GM12864 (cell line): Measurements from ENCODE around the gene SFT2D1.

Source experiments
- DNase-seq: peaks from one replicate; pipeline ENCODE4 v3.0.0-alpha.2; 2011; ENCODE audit warnings: low read depth
- H3K4me3 ChIP-seq: 2 replicates; pipeline ENCODE4 v1.5.1; 2011; ENCODE audit warnings: mild to moderate bottlenecking, low read depth, low read length, control low read depth
- TF ChIP-seq, protein P1 (sequence below): IDR thresholded peaks from 2 replicates; pipeline ENCODE4 v1.5.1; 2011; ENCODE audit warnings: low read depth, mild to moderate bottlenecking, moderate library complexity, low read length, control low read depth, inconsistent platforms; ENCODE audit errors: missing control alignments

The SFT2D1 gene

DNA sequence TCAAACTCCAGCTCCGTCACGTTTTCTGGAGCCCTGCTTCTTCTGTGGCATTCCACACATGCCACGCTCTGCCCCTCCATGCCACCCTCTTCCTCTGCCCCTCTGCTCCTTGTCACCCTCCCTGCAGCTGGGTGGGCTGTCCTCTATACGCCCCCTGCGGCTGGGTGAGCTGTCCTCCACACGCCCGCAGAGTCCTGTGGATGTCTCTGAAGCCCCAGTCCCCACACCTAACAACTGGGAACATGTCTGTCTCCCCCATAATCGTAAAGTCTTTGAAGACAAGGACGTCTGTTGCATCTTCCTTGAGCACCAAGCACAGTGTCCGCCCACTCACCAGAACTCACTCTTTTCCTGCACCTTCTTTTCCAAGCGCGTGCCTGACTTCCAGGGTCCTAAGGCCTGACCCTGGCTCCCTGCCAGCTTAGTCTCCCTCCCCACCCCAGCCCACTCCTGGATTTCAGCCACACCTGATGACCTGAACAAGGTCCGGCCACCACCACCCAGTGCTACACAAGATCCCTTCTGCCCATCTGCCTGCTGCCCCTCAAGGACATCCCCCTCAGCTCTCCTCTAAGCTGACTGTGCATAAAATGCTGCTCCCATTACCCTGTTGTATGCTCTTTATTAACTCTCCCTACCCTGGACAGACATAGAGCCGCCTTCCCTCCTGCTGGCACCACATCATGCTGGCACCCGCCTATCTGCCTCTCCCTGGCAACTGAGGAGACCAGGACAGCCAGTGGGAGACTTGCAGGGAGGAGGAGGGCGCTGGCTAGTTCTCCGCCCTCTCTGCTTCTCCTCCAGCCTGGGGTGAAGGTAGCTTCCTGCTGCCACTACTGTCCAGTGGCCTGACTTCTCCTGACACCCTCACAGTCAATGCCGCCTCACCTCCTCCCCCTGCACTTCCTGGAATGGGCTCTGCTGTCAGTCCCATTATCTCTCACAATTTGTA is 23.4 kb downstream of the SFT2D1 start:
- TF ChIP-seq, protein P1, sequence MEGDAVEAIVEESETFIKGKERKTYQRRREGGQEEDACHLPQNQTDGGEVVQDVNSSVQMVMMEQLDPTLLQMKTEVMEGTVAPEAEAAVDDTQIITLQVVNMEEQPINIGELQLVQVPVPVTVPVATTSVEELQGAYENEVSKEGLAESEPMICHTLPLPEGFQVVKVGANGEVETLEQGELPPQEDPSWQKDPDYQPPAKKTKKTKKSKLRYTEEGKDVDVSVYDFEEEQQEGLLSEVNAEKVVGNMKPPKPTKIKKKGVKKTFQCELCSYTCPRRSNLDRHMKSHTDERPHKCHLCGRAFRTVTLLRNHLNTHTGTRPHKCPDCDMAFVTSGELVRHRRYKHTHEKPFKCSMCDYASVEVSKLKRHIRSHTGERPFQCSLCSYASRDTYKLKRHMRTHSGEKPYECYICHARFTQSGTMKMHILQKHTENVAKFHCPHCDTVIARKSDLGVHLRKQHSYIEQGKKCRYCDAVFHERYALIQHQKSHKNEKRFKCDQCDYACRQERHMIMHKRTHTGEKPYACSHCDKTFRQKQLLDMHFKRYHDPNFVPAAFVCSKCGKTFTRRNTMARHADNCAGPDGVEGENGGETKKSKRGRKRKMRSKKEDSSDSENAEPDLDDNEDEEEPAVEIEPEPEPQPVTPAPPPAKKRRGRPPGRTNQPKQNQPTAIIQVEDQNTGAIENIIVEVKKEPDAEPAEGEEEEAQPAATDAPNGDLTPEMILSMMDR: no peak
- H3K4me3 ChIP-seq: no peak overlapping the region
- no peak for DNase-seq

DNA sequence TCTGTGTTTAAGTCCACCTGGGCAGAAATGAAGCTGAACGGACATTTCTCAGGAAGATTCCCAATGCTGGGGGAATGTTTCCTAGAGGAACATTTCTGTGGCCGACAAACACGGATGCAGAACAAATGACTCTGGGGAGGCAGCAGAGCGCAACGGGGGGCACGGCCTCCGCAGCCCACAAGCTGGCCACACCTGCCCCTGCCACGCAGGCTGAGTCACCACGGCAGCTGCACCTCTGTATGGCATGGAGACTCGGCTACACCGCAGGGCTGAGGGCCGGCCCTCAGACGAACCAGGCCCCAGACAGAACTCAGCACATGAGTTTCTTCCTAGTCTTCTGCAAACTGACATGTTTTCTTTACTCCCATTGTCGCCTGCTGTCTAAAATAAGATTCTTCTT is 24.1 kb downstream of the SFT2D1 start:
- no peak overlapping the region for H3K4me3 ChIP-seq
- TF ChIP-seq, protein P1: no peak
- no peak for DNase-seq

DNA sequence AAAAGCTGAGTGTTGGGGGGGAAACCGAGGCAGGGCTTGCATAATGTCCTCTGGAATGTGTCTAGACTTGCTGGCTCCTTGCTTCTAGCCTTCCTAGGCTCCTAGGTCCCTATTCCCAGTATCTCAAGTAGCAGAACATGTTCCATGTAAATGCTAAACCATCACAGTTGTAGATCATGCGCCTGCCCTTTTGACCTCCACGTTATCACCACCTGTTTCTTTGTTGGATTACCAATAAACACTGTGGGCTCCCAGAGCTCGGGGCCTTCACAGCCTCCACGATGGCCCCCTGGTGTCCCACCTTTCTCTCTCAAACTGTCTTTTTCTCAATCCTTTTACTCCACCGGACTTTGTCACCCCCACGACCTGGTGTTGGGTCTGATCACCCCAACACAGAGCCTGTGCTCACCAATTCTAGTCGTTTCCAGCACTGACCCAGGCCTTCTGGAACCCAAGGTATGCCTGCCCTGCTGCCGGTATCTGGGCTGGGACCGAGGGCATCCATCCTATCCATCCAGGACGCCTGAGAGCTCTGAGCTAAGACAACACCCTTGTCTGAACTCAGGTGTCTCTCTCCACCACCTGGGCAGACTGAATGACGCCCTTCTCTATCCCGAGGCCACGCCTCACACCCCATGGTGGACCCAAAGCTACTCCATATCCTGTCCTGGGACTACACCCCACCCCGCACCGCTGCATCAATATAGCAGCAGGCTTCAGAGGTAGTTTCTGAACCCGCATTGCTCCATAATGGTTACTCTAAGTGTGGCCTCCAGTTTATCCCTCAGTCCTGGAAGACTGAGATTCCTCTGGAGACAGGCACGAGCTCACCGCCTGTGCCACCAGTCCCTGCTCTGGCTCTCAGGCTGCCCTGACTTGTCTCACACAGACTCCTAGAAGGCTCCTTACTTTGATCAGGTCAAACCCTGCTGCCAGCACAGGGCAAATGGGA is 24.8 kb downstream of the SFT2D1 start:
- no peak for DNase-seq
- TF ChIP-seq, protein P1: no peak
- no peak overlapping the region for H3K4me3 ChIP-seq

DNA sequence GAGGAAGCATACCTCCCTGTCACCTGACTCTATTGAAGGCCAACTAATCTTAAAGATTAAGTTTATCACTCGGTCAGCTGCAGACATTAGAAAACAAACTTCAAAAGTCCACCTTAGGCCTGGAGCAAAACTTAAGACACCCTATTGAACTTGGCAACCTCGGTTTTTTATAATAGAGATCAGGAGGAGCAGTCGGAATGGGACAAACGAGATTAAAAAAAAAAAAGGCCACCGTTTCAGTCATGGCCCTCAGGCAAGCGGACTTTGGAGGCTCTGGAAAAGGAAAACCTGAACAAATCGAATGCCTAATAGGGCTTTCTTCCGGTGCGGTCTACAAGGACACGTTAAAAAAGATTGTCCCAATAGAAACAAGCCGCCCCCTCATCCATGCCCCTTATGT is 26.9 kb downstream of the SFT2D1 start:
- TF ChIP-seq, protein P1: no peak
- DNase-seq: no peak
- no peak overlapping the region for H3K4me3 ChIP-seq

DNA sequence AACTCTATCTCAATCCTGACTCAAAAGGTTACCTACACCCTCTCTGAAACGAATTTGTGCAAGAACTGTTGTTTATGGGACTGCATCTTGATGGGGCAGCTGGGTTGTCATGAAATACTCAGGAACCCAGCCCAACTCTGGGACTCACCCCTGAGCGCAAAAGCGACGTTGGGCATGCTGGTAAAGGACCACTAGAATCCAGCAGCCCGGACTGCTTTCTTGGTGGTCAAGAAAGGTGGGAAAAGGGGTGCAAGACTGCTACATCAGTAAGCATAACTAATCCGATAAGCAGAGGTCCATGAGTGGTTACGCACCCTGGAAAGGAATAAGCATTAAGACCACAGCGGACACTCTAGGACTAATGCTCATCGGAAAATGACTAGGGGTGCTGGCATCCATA is 27.9 kb downstream of the SFT2D1 start:
- TF ChIP-seq, protein P1: no peak
- no peak overlapping the region for H3K4me3 ChIP-seq
- no peak for DNase-seq

DNA sequence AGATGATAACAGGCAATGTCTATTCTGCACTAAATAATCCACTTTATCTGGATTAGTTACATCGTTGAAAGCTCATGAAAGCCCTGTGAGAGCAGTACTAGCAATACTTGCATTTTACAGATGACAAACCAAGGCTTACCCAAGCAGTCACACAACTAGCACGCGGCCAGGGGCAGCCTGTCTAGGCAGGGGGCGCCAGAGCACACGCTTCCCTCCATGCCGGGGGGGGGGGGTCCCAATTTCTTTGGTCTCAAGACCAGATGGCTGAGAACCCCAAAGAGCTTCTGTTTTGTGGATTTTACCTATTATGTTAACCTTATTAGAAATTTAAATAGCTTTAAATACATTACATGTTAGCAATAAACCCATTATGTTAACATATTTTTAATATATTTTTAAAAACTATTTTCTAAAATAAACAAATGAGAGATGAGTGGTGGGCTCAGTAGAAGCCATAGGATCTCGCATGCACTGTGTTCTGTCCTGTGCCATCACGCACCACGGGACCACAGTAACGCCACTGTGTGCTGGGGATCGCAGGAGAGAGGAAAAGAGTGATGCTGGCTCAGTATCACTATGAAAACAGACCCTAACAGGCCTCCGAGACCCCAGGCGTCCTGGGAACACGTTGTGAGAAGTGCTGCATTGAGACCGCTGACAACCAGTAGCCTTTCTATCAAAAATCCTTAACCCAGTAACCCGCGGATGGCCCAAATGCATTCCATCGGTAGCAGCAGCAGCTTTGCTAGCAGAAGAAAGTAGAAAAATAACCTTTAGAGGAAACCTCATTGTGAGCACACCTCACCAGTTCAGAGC is 28.9 kb downstream of the SFT2D1 start:
- TF ChIP-seq, protein P1: peak; percentile 78
- peak; percentile 44 for DNase-seq
- no peak overlapping the region for H3K4me3 ChIP-seq
